Skeletal muscle satellite cell (primary cell): ENCODE results near the gene USF2.

ENCODE experiments used
- H3K27me3 ChIP-seq: 2 replicates; pipeline ENCODE4 v1.7.0; 2013; ENCODE audit warnings: low read length; ENCODE audit not compliant: control insufficient read depth, insufficient read depth
- H3K36me3 ChIP-seq: 2 replicates; pipeline ENCODE4 v1.7.0; 2013; ENCODE audit warnings: mild to moderate bottlenecking, control low read depth, low read length; ENCODE audit not compliant: insufficient read depth
- H3K4me1 ChIP-seq: 2 replicates; pipeline ENCODE4 v1.7.0; 2013; ENCODE audit warnings: low read length; ENCODE audit not compliant: control insufficient read depth, insufficient read depth
- H3K4me2 ChIP-seq: 2 replicates; pipeline ENCODE4 v1.7.0; 2013; ENCODE audit warnings: mild to moderate bottlenecking, low read length
- H3K4me3 ChIP-seq: 2 replicates; pipeline ENCODE4 v1.7.0; 2013; ENCODE audit warnings: low read length
- H3K9ac ChIP-seq: 2 replicates; pipeline ENCODE4 v1.7.0; 2013; ENCODE audit warnings: mild to moderate bottlenecking, low read depth, low read length, moderate library complexity
- H3K9me3 ChIP-seq: replicated peaks from 2 replicates; pipeline ENCODE4 v1.7.0; 2013; ENCODE audit warnings: mild to moderate bottlenecking, control low read depth, low read length

Gene USF2

GRCh38 chr19:35261356-35262100, 7.2 kb upstream of the USF2 start:
- peaks cover 64% of the 10 kb centered on the region for H3K27me3 ChIP-seq
- peaks cover 4% of the 10 kb centered on the region for H3K4me1 ChIP-seq
- H3K9me3 ChIP-seq = no peaks in the 10 kb centered on the region
- H3K4me3 ChIP-seq = no peak overlapping the region
- H3K36me3 ChIP-seq = no peaks in the 10 kb centered on the region
- no peak overlapping the region for H3K9ac ChIP-seq
- H3K4me2 ChIP-seq = no peak overlapping the region

GRCh38 chr19:35262101-35262761, 6.5 kb upstream of the USF2 start:
- Histone ChIP-seq H3K27me3 (peaks cover 60% of the 10 kb centered on the region), H3K4me2 (no peak overlapping the region)

GRCh38 chr19:35264268-35265125, 4.3 kb upstream of the USF2 start:
- H3K27me3 ChIP-seq = peaks cover 44% of the 10 kb centered on the region
- H3K9me3 ChIP-seq = no peaks in the 10 kb centered on the region
- no peaks in the 10 kb centered on the region for H3K36me3 ChIP-seq
- H3K4me1 ChIP-seq = peaks cover 4% of the 10 kb centered on the region
- H3K9ac ChIP-seq = no peak overlapping the region
- no peak overlapping the region for H3K4me2 ChIP-seq
- H3K4me3 ChIP-seq = no peak overlapping the region

More at GRCh38 chr19:35262101-35262761, 6.5 kb upstream of the USF2 start:
- H3K9me3 ChIP-seq = no peaks in the 10 kb centered on the region
- no peaks in the 10 kb centered on the region for H3K36me3 ChIP-seq
- no peak overlapping the region for H3K9ac ChIP-seq
- H3K4me3 ChIP-seq = no peak overlapping the region
- peaks cover 4% of the 10 kb centered on the region for H3K4me1 ChIP-seq

GRCh38 chr19:35265126-35265899, 3.4 kb upstream of the USF2 start:
- H3K27me3 ChIP-seq = peaks cover 38% of the 10 kb centered on the region

GRCh38 chr19:35265900-35266519, 2.8 kb upstream of the USF2 start:
- no peak overlapping the region for H3K4me3 ChIP-seq
- no peak overlapping the region for H3K9ac ChIP-seq
- no peak overlapping the region for H3K4me2 ChIP-seq
- H3K4me1 ChIP-seq = peaks cover 7% of the 10 kb centered on the region
- H3K27me3 ChIP-seq = peaks cover 33% of the 10 kb centered on the region
- no peaks in the 10 kb centered on the region for H3K9me3 ChIP-seq
- peaks cover 10% of the 10 kb centered on the region for H3K36me3 ChIP-seq

More at GRCh38 chr19:35265126-35265899, 3.4 kb upstream of the USF2 start:
- H3K36me3 ChIP-seq = peaks cover 3% of the 10 kb centered on the region
- H3K9ac ChIP-seq = no peak overlapping the region
- H3K4me1 ChIP-seq = peaks cover 7% of the 10 kb centered on the region
- H3K4me3 ChIP-seq = no peak overlapping the region
- H3K4me2 ChIP-seq = no peak overlapping the region
- no peaks in the 10 kb centered on the region for H3K9me3 ChIP-seq

GRCh38 chr19:35266520-35267352, 2.0 kb upstream of the USF2 start:
- peaks cover 17% of the 10 kb centered on the region for H3K36me3 ChIP-seq
- H3K4me2 ChIP-seq = peak overlapping the region; percentile 91
- H3K4me1 ChIP-seq = peaks cover 7% of the 10 kb centered on the region
- peak overlapping the region; percentile 93 for H3K4me3 ChIP-seq
- no peaks in the 10 kb centered on the region for H3K9me3 ChIP-seq
- H3K27me3 ChIP-seq = peaks cover 26% of the 10 kb centered on the region
- H3K9ac ChIP-seq = peak overlapping the region; percentile 99

GRCh38 chr19:35267353-35267817, 1.4 kb upstream of the USF2 start:
- Histone ChIP-seq H3K27me3 (peaks cover 19% of the 10 kb centered on the region), H3K9ac (peak overlapping the region; percentile 99), H3K4me3 (peak overlapping the region; percentile 93), H3K36me3 (peaks cover 23% of the 10 kb centered on the region), H3K9me3 (no peaks in the 10 kb centered on the region), H3K4me1 (peaks cover 7% of the 10 kb centered on the region), H3K4me2 (peak overlapping the region; percentile 91)

- H3K4me3 ChIP-seq = peak overlapping the region; percentile 93
- peaks cover 25% of the 10 kb centered on the region for H3K36me3 ChIP-seq
- H3K9ac ChIP-seq = peak overlapping the region; percentile 99
- H3K4me1 ChIP-seq = peaks cover 7% of the 10 kb centered on the region
- H3K9me3 ChIP-seq = no peaks in the 10 kb centered on the region
- H3K27me3 ChIP-seq = peaks cover 13% of the 10 kb centered on the region
- H3K4me2 ChIP-seq = peak overlapping the region; percentile 91
These were observed 785 bp upstream of the USF2 start for GRCh38 chr19:35267818-35268535.

GRCh38 chr19:35269438-35270117, 816 bp downstream of the USF2 start:
- H3K4me1 ChIP-seq = peaks cover 7% of the 10 kb centered on the region
- H3K9me3 ChIP-seq = no peaks in the 10 kb centered on the region
- peaks cover 3% of the 10 kb centered on the region for H3K27me3 ChIP-seq
- H3K36me3 ChIP-seq = peaks cover 34% of the 10 kb centered on the region
- peak overlapping the region; percentile 84 for H3K4me3 ChIP-seq
- H3K9ac ChIP-seq = peak overlapping the region; percentile 83
- peak overlapping the region; percentile 83 for H3K4me2 ChIP-seq
